K562 (cell line): ENCODE data around the gene DGCR2.
"Not testable (repeated sequence)": the region's sequence is repeated elsewhere in the genome, so short reads cannot be mapped to it uniquely, and the experiment has no call there.

Source experiments
- CTCF ChIP-seq, 3 experiments: IDR thresholded peaks in 2 of 3; conservative IDR thresholded peaks in 1 of 3; 2 replicates each; pipeline ENCODE4 v1.5.1; 2011 to 2012; ENCODE audit warnings: low read length in 3 of 3, mild to moderate bottlenecking in 3 of 3, control low read depth in 2 of 3, improper control_type of control experiment in 1 of 3, inconsistent platforms in 1 of 3, low read depth in 1 of 3, mixed read lengths in 1 of 3, moderate library complexity in 1 of 3; ENCODE audit not compliant: insufficient read depth in 2 of 3
- PREB ChIP-seq: sonication (generic); formaldehyde crosslinking; IDR thresholded peaks from 2 replicates; pipeline ENCODE4 v1.8.1; 2023; ENCODE audit warnings: mild to moderate bottlenecking, missing genetic modification reagents
- ZNF408 ChIP-seq: fragments of 250-450 bp; sonication (Bioruptor Pico); IDR thresholded peaks from 2 replicates; pipeline ENCODE4 v1.4.0; 2020; ENCODE audit warnings: low read depth, mild to moderate bottlenecking, moderate library complexity

- TF ChIP-seq PREB (CRISPR knock-in tag); CTCF (IDR thresholded peaks at IDR 0.05 in 2 of 3, conservative IDR thresholded peaks at IDR 0.05 in 1 of 3; ENCODE audit: insufficient read depth in 2 of 3, low read depth in 1 of 3, low read length in 3 of 3); ZNF408 (CRISPR knock-in tag): not testable (repeated sequence)
Measured at GRCh38 chr22:19029113-19030103, 92.8 kb downstream of the DGCR2 start.
